Raji (cell line): Measurements from ENCODE around the gene ZNF354B.

Experiments
- POLR2A ChIP-seq: IDR thresholded peaks from 2 replicates; pipeline ENCODE4 v1.6.1; 2011; ENCODE audit warnings: low read depth, low read length, control low read depth; ENCODE audit not compliant: insufficient read depth

Gene ZNF354B

GRCh38 chr5:178859625-178860521 lies at the start of gene ZNF354B:
Gene ZNF354B, plus strand, starts transcription at chr5:178859953. Its CDS starts 1,095 bp downstream, at chr5:178861048.
- peak; percentile 60 for TF ChIP-seq POLR2A

- TF ChIP-seq POLR2A, result no peak
Measured at GRCh38 chr5:178817506-178817905, 42.2 kb upstream of the ZNF354B start.

- TF ChIP-seq POLR2A, result no peak
Measured at GRCh38 chr5:178818094-178818493, 41.7 kb upstream of the ZNF354B start.

GRCh38 chr5:178820001-178820400 lies 39.8 kb upstream of the ZNF354B start:
- no peak for TF ChIP-seq POLR2A

GRCh38 chr5:178825444-178825843 lies 34.3 kb upstream of the ZNF354B start:
- no peak for TF ChIP-seq POLR2A

- no peak for TF ChIP-seq POLR2A
Measured at GRCh38 chr5:178826216-178826615, 33.5 kb upstream of the ZNF354B start.

- no peak for TF ChIP-seq POLR2A
Measured at GRCh38 chr5:178827636-178828035, 32.1 kb upstream of the ZNF354B start.

- TF ChIP-seq POLR2A, result no peak
Measured at GRCh38 chr5:178831049-178831448, 28.7 kb upstream of the ZNF354B start.

GRCh38 chr5:178832618-178833201 lies 27.0 kb upstream of the ZNF354B start:
- TF ChIP-seq POLR2A, result no peak

GRCh38 chr5:178836628-178837027 lies 23.1 kb upstream of the ZNF354B start:
- TF ChIP-seq POLR2A, result no peak

GRCh38 chr5:178839319-178839704 lies 20.4 kb upstream of the ZNF354B start:
- TF ChIP-seq POLR2A, result no peak

GRCh38 chr5:178849316-178849715 lies 10.4 kb upstream of the ZNF354B start:
- no peak for TF ChIP-seq POLR2A

GRCh38 chr5:178851951-178852350 lies 7.8 kb upstream of the ZNF354B start:
- no peak for TF ChIP-seq POLR2A

GRCh38 chr5:178854284-178854683 lies 5.5 kb upstream of the ZNF354B start:
- no peak for TF ChIP-seq POLR2A

GRCh38 chr5:178861627-178862026 lies 1.9 kb downstream of the ZNF354B start:
- TF ChIP-seq POLR2A, result no peak

GRCh38 chr5:178866946-178867345 lies 7.2 kb downstream of the ZNF354B start:
- TF ChIP-seq POLR2A, result no peak
